ENCODE measurements around the gene EXT2. TPM values are rescaled to one million over a fixed set of nuclear protein-coding genes. Genes with fewer than 3 reads are reported as not detected.

EXT2 gene
- total and polyA plus RNA-seq, 2 of the 13 experiments (the other 11 are each of a cell fraction or from before 2014, with no cell fraction given), result 61.5 to 68.7 TPM

- TF ChIP-seq SNAPC4 (CRISPR knock-in tag; IDR thresholded peaks at IDR 0.05) (no peak), ZIK1 (CRISPR knock-in tag; IDR thresholded peaks at IDR 0.05; ENCODE audit: borderline replicate concordance, low read depth) (no peak), PLRG1 (conservative IDR thresholded peaks at IDR 0.05) (no peak), ZNF776 (CRISPR knock-in tag; IDR thresholded peaks at IDR 0.05) (no peak), TEAD3 (CRISPR knock-in tag; optimal IDR thresholded peaks at IDR 0.05; ENCODE audit: borderline replicate concordance) (no peak), ZBTB40 (IDR thresholded peaks at IDR 0.05) (no peak), ZBTB40 (CRISPR knock-in tag; IDR thresholded peaks at IDR 0.05) (no peak)
Observed at GRCh38 chr11:44219830-44220796, 124.6 kb downstream of the EXT2 start (continued).
